Panc1 (cell line): ENCODE measurements around the gene GRM3. TPM values are rescaled to one million over a fixed set of nuclear protein-coding genes. Genes with fewer than 3 reads are reported as not detected.

Experiments used
- ATAC-seq: fragments of 200-7000 bp; cut with Tn5 transposase; 2 replicates; pipeline ENCODE4 v1.9.1; 2020; ENCODE audit warnings: mild to moderate bottlenecking, moderate library complexity
- BruUV-seq: library from RNA; stranded (reverse); fragments of 400-500 nt; replicated peaks from 2 replicates; lab custom pipeline; 2021; lab: Mats Ljungman, UMichigan
- CTCF ChIA-PET: fragments of 300-600 bp; sonication (Branson Sonifier 250); formaldehyde crosslinking; loops from one replicate; lab custom pipeline; 2022; ENCODE audit warnings: antibody characterized with exemption; lab: Charles Lee
- POLR2A ChIA-PET: fragments of 300-600 bp; sonication (Branson Sonifier 250); formaldehyde crosslinking; loops from one replicate; lab custom pipeline; 2022; ENCODE audit warnings: antibody characterized with exemption; lab: Charles Lee
- DNase-seq: peaks from one replicate; pipeline ENCODE4 v3.0.0-alpha.2; 2010; ENCODE audit warnings: low read depth, low spot score
- H3K27ac ChIP-seq: 2 replicates; pipeline ENCODE4 v1.5.1; 2011; ENCODE audit warnings: mild to moderate bottlenecking, low read length, inconsistent platforms
- H3K27me3 ChIP-seq: fragments of 200-500 bp; sonication (Bioruptor generic); 2 replicates; pipeline ENCODE4 v1.6.0; 2014; ENCODE audit warnings: low read length, inconsistent platforms; ENCODE audit not compliant: control insufficient read depth, insufficient read depth
- H3K36me3 ChIP-seq: fragments of 200-500 bp; sonication (Bioruptor generic); 2 replicates; pipeline ENCODE4 v1.5.1; 2014; ENCODE audit warnings: inconsistent platforms, mild to moderate bottlenecking, low read length, moderate library complexity; ENCODE audit not compliant: control insufficient read depth, insufficient read depth
- H3K4me1 ChIP-seq: 2 replicates; pipeline ENCODE4 v1.5.1; 2011; ENCODE audit warnings: inconsistent platforms, mild to moderate bottlenecking, low read length, moderate library complexity; ENCODE audit not compliant: control insufficient read depth, insufficient read depth
- H3K4me3 ChIP-seq, 2 experiments: 2 replicates each; pipeline ENCODE4 v1.5.1; 2011 to 2012; ENCODE audit warnings: low read depth in 2 of 2, low read length in 2 of 2, mild to moderate bottlenecking in 2 of 2, inconsistent platforms in 1 of 2, moderate library complexity in 1 of 2
- H3K9me3 ChIP-seq: fragments of 200-500 bp; sonication (Bioruptor generic); 2 replicates; pipeline ENCODE4 v1.5.1; 2014; ENCODE audit warnings: low read depth, mild to moderate bottlenecking, inconsistent platforms, low read length, moderate library complexity; ENCODE audit not compliant: control insufficient read depth, insufficient read depth
- CTCF ChIP-seq: fragments of 450-650 bp; IDR thresholded peaks from 2 replicates; pipeline ENCODE4 v1.5.1; 2017; ENCODE audit warnings: mild to moderate bottlenecking
- POLR2AphosphoS5 ChIP-seq: IDR thresholded peaks from 2 replicates; pipeline ENCODE4 v1.6.1; 2012; ENCODE audit warnings: mild to moderate bottlenecking, low read depth, low read length, moderate library complexity
- SIN3A ChIP-seq: IDR thresholded peaks from 2 replicates; pipeline ENCODE4 v1.6.1; 2012; ENCODE audit warnings: low read depth, mild to moderate bottlenecking, low read length, moderate library complexity, borderline replicate concordance; ENCODE audit not compliant: insufficient read depth
- TCF7L2 ChIP-seq: IDR thresholded peaks from 2 replicates; pipeline ENCODE4 v1.6.1; 2011; ENCODE audit warnings: mild to moderate bottlenecking, low read depth, low read length, inconsistent platforms
- in situ Hi-C: cut with HindIII; loops from 2 replicates; pipeline ENCODE4 v1.10.0; 2016; ENCODE audit warnings: low sequenced_read_pairs, low pct_unique_long_range_greater_than_20kb
- intact Hi-C: fragments of 100-400 bp; cut with micrococcal nuclease; formaldehyde crosslinking; loops from one replicate; pipeline ENCODE4 v1.10.0; 2022; ENCODE audit not compliant: unreplicated experiment
- total RNA-seq: library from RNA; stranded (reverse); gene quantifications from one replicate; pipeline ENCODE4 v1.2.1, GENCODE V29; 2021; ENCODE audit not compliant: unreplicated experiment
- TF ChIP-seq, protein P1 (sequence below), 2 experiments: IDR thresholded peaks; 2 replicates each; pipeline ENCODE4 v1.6.1; 2011 to 2012; ENCODE audit warnings: low read depth in 2 of 2, control low read depth in 1 of 2, low read length in 1 of 2, mild to moderate bottlenecking in 1 of 2, moderate library complexity in 1 of 2; ENCODE audit not compliant: insufficient read depth in 1 of 2

Gene GRM3
- total RNA-seq, 1 experiment from 2014 or later = not detected

DNA sequence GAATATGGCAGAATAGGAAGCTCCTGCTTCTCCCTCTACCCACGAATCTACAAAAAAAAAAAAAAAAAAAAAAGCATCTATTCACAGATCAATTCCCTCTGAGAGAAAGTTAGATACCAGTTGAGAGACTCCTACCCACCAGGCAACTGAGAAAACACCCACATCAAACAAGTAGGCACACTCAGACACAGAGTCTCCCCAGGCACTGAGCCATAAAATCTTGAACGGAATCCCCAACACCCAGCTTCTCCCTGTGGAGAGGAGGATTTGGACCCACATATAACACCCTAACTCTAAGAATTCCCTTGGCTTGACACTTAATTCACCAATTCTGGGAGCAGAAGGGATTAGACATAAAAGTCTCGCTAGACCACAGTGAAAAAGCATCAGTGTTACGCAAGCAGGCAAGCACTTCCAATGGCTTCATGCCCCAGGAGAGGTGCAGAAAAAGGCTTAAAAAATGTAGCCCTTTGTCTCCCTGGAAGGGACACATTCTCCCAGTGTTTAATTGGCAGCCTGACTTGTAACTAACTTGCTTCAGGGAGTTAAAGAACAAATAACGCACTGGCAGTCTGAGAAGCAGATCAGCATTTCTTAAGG, 223.6 kb downstream of the GRM3 start:
- CTCF ChIA-PET = no interaction called here
- no peaks in the 10 kb centered on the region for H3K4me1 ChIP-seq
- TF ChIP-seq SIN3A = no peak
- no peak for TF ChIP-seq CTCF
- no peak for TF ChIP-seq POLR2AphosphoS5
- TF ChIP-seq, protein P1, sequence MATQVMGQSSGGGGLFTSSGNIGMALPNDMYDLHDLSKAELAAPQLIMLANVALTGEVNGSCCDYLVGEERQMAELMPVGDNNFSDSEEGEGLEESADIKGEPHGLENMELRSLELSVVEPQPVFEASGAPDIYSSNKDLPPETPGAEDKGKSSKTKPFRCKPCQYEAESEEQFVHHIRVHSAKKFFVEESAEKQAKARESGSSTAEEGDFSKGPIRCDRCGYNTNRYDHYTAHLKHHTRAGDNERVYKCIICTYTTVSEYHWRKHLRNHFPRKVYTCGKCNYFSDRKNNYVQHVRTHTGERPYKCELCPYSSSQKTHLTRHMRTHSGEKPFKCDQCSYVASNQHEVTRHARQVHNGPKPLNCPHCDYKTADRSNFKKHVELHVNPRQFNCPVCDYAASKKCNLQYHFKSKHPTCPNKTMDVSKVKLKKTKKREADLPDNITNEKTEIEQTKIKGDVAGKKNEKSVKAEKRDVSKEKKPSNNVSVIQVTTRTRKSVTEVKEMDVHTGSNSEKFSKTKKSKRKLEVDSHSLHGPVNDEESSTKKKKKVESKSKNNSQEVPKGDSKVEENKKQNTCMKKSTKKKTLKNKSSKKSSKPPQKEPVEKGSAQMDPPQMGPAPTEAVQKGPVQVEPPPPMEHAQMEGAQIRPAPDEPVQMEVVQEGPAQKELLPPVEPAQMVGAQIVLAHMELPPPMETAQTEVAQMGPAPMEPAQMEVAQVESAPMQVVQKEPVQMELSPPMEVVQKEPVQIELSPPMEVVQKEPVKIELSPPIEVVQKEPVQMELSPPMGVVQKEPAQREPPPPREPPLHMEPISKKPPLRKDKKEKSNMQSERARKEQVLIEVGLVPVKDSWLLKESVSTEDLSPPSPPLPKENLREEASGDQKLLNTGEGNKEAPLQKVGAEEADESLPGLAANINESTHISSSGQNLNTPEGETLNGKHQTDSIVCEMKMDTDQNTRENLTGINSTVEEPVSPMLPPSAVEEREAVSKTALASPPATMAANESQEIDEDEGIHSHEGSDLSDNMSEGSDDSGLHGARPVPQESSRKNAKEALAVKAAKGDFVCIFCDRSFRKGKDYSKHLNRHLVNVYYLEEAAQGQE (IDR thresholded peaks at IDR 0.05; ENCODE audit: insufficient read depth in 1 of 2, low read depth in 2 of 2, low read length in 1 of 2) = no peak
- no peaks in the 10 kb centered on the region for H3K36me3 ChIP-seq
- no peaks in the 10 kb centered on the region for H3K27me3 ChIP-seq
- ATAC-seq (no peak), DNase-seq (no peak)
- in situ Hi-C loops = no loop called here
- BruUV-seq = no TSS peak
- POLR2A ChIA-PET = no interaction called here
- H3K4me3 ChIP-seq = no peak overlapping the region
- intact Hi-C loops = no loop called here
- no peak overlapping the region for H3K27ac ChIP-seq
- peaks cover 2% of the 10 kb centered on the region; the same call in 1 of the 2 replicates for H3K9me3 ChIP-seq

DNA sequence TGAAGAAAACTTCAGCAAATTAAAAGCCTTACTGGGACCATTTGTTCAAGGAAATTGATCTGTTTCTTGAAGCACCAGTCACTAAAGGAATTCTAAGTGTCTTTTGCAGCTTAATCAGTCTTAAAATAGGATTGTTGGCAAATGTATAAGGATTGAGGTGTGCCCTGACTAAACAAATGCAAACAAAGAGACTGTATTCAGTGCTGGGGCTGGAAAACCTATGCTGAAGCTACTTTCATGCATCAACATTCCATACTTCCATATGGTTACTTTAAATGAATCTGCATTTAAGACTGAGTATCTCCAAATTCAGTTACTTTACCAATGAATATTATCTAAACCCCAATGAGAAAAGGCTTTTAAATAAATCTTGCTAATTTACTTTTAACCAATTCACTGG, 232.4 kb downstream of the GRM3 start:
- intact Hi-C loops = no loop called here
- Histone ChIP-seq H3K27me3 (no peaks in the 10 kb centered on the region), H3K9me3 (no peaks in the 10 kb centered on the region), H3K36me3 (no peaks in the 10 kb centered on the region), H3K4me3 (no peak overlapping the region), H3K27ac (no peak overlapping the region), H3K4me1 (no peaks in the 10 kb centered on the region)
- no peak for ATAC-seq
- ChIA-PET POLR2A (no interaction called here), CTCF (no interaction called here)
- TF ChIP-seq CTCF (no peak), TCF7L2 (no peak), SIN3A (no peak), POLR2AphosphoS5 (no peak)
- TF ChIP-seq, protein P1 (IDR thresholded peaks at IDR 0.05; ENCODE audit: insufficient read depth in 1 of 2, low read depth in 2 of 2, low read length in 1 of 2) = no peak
- no TSS peak for BruUV-seq
- in situ Hi-C loops = no loop called here
- no peak for DNase-seq
